Activated T-cell treated with anti-CD3 and anti-CD28 coated beads, Interleukin-2, amount 50 U/mL, for 1 hour (primary cell): ENCODE measurements around the gene RAVER1.
A peak's percentile ranks its signal among the peaks of the same experiment; 100 is the strongest.
"Not testable (repeated sequence)": the region's sequence is repeated elsewhere in the genome, so short reads cannot be mapped to it uniquely, and the experiment has no call there.

Experiments
- DNase-seq: peaks from one replicate; pipeline ENCODE4 v3.0.0-alpha.2; 2020

Gene RAVER1

DNA sequence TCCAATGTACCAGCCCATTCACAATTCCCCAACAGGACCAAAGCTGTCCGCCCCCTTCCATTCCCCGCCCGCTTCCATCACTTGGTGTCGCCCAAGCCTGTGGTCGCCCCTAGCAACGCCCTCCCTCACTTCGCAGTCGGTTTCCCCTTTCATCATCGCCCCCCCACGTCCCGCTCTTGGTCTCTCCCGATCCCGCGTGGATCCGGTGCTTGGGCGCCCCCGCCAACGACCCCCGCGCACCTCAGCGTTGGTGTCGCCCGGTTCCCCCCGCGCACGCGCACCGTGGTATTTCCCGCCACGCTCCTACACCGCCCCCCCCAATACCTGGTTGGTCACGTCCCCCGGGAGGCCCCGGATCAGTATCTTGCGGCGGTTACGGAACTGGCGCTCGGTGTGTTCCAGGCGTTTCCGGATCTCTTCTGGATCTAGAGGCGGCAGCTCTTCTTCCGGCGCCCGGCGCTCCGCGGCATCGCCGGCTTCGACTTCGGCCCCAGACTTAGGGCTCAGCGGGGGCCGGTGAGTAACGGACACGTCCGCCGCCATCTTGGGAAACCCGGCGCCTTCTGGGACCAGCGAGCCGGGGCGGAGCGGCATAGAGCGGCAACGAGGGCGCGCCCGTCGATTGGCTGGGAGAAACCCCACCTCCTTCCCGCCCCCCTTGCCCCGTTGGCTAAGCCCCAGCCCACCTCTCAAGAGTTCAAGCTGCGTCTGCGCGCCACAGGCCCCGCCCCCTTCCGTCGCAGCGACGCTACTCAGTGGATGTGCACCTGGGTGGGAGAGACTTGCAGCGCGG is at the start of gene RAVER1:
TSS of gene RAVER1 (minus strand) at position 565 of the 793 bp plus-strand sequence. CDS start at position 543, 22 bp downstream.
- peak; percentile 97 for DNase-seq

DNA sequence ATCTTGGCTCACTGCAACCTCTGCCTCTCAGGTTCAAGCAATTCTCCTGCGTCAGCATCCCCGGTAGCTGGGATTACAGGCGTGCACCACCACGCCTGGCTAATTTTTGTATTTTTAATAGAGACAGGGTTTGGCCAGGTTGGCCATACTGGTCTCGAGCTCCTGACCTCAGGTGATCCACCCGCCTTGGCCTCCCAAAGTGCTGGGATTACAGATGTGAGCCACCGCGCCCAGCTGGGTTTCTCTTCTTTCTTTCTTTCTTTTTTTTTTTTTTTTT is 49.8 kb upstream of the RAVER1 start:
- not testable (repeated sequence) for DNase-seq

DNA sequence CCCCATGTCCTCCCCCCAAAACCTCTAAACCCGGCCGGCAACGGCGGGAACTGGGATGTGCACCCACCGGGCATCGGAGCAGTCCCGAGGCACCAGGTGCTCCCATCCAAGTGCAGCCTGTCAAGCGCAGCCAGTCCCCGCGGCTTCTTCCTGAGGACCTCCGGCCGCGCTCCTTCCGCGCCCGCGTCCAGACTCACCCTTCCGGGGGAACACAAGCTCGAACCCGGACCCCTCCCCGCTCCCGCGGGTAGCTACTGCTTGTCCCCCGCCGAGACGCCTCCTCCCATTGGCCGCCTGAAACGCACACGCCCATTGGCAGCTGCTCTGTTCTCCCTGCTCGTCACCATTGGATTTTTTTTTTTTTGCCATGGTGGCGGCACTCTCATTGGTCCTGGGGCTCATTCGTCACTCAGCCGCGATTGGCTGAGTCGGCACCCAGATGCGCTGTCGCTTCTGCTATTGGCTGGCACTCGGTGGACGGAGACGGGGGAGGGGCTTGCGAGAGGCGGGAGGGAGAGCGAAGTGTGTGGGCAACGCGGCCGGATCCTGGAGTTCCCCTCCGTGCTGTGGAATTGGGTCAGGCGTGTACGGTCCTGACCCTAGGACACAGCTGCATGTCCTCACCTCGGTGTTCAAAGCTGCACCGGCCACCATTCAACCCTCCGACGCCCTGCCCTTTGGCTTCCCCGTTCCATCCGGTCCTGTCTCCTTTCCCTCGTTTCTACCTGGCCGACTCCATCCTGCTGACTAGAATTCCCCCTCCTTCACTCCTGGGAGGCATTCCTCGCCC is 47.2 kb upstream of the RAVER1 start, which contains the start of gene TYK2:
TSS of gene TYK2 (minus strand) at position 260 of the 790 bp plus-strand sequence. CDS start 2,166 bp downstream, outside the sequence.
- peak; percentile 96 for DNase-seq

GRCh38 chr19:10379880-10380312 is 46.6 kb upstream of the RAVER1 start:
- DNase-seq = no peak

GRCh38 chr19:10378124-10378523 is 44.8 kb upstream of the RAVER1 start:
- DNase-seq = no peak

GRCh38 chr19:10377140-10377640 is 43.9 kb upstream of the RAVER1 start:
- not testable (repeated sequence) for DNase-seq

- no peak for DNase-seq
Measured at GRCh38 chr19:10374931-10375330, 41.6 kb upstream of the RAVER1 start.

DNA sequence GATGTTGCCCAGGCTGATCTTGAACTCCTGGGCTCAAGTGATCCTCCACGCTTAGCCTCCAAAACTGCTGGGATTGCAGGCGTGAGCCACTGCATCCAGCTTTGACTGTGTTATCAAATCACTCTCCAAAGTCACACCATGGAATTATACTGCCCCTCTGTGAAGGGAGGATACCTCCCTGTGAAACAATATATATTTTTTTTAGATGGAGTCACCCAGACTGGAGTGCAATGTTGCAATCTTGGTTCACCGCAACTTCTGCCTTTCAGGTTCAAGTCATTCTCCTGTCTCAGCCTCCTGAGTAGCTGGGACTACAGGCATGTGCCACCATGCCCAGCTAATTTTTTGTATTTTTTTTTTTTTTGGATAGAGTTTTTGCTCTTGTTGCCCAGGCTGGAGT is 39.4 kb upstream of the RAVER1 start:
- no peak for DNase-seq

DNA sequence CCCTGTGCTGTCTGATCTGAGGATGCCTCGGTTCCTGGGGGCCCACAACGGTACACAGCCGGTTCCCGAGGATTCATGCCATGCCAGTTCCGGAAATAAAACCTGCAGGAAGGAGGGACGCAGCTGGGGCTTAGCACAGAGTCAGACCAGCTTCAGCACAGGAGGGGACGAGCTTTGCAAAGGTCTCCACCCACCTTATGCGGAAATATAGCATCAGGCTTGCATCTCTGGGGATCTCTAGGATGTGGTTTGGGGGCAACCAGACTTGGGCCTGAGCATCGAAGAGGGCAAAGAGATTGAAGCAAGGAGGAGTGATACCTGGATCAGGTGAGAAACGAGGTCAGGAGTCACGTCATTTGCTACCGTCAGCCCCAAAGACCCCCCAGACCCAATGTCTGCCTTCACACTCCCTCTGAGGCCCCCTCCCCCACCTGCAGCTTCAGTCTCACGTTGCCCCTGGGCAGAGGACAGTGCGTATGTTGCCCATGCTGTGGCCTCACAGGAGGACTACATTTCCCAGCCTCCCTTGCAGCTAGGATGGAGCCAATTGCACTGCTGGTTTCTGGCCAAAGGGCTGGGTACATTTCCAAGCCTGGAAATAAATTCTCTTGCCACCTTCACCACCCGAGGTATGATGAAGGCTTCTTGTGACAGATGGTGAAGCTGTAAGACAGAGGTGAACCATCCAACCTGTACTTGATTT is 34.9 kb upstream of the RAVER1 start:
- DNase-seq = no peak

- DNase-seq = not testable (repeated sequence)
Measured at GRCh38 chr19:10366950-10367512, 33.7 kb upstream of the RAVER1 start.

- no peak for DNase-seq
Measured at GRCh38 chr19:10365518-10365917, 32.2 kb upstream of the RAVER1 start.

DNA sequence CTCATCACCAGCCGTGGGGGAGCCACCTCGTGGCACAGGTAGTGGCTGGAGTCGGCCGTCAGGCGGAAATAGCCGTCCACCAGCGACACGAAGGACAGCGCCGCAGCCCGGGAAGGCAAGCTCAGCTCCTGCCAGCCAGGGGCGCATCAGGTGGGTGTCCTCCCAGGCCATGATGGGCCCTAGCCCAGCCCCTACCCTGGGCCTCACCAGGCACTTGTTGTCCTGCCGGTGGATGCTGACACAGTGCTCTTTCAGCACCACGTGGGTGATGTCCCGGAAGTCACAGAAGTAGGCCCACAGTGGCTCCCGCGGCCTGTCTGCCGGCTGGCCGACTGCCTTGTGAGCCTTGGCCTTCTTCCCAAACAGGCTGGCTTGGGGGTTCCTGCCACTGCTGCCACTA is 31.3 kb upstream of the RAVER1 start:
- DNase-seq = no peak

DNA sequence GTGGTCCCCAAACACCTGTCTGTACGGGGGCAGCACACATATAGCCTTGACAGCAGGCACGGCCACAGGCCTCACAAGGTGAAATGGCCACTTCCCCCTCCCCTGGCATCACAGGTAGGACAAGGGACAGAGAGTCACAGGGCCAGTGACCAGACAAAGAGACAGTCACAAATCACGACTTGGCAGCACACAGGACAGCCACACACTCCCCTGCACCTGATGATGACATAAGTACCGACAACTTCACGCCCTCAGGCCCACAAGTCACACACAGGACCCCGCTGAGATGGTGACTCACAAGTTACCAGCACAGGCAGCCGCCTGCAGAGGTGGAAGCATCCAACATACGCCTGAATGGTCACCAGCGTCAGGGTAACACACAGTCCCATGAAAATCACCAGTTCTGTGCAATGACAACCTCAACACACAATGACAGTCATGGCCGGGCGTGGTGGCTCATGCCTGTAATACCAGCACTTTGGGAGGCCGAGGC is 30.5 kb upstream of the RAVER1 start:
- no peak for DNase-seq

DNA sequence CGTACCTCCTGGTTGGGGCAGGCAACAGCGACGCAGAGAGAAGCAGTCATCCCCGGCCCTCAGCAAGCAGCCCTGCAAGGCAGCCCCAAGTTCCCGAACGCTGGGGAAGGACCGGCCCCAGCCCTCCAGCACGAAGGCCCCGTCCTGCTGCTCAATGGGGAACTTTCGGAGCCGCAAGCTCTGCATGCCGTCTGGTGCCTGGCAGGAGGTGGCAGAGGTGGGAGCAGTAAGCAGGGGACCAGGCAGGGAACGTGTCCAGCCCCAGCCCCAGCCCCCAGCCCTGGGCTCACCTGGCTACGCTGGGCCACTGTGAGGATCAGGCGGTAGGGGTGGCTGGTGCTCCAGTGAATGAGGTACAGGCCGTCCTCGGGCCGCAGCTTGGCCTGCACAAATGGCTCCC is 28.9 kb upstream of the RAVER1 start:
- DNase-seq = no peak

DNA sequence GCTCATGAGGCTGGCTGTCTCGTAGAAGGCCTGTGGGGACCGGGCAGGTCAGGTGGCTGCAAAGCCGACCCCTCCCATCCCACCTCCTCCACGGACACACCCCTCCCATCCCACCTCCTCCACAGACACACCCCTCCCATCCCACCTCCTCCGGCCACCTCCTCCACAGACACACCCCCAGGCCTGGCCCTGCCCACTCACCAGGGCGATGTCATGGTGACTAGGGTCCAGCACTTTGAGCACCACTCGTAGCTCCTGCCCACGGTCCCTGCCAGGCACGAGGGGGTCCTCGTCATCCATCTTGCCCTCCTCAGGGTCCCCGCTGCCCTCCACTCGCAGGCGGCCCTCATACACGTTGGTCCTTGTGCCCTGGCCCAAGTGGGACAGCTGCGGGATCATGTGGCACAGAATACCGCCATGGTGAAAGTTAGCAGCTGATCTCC is 28.3 kb upstream of the RAVER1 start:
- DNase-seq = no peak

DNA sequence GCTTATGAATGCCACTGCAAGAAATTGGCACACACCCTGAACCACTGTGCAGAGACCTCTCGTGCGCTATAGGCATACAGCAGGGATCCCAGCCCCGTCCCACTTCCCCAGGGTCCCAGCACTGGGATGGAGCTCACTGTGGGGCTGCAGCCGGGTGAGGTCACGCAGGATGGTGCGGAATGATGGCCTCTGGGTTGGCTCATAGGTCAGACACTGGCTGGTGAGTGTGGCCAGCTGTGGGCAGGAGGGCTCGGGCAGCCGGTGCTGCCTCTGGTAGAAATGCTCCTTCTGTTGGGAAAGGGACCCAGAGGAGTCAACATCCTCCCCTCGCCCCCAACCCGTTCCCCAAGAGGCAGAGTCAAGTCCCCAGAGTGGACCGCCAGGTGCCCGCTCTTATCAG is 23.1 kb upstream of the RAVER1 start:
- no peak for DNase-seq

DNA sequence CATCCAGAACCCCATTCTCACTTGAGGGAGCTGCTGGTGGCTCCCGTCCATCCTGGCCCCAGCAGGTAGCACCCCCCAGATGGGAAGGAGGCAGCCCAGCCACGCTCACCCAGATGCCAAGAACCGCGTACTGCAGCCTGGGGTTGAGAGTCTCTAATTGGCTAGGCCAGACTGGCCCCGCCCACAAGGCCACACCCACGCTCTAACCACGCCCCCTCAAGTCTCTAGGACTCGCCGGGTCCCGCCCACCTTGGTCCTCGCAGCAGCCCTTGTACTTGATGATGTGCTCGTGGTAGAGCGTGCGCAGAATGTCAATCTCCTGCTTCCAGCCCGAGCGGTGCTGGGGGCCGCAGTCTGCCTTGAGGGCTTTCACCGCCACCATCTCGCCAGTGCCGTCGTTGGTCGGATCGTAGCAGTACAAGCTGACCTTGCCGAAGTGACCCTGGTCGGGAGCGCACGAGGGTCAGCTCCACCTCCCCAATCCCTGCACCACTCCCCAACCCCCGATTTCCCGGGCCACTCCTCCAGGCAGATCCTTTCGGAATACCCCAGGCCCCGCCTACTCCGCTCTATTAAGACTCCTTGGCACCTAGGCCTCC is 20.6 kb upstream of the RAVER1 start:
- DNase-seq = peak; percentile 50

GRCh38 chr19:10352764-10353671 is 19.7 kb upstream of the RAVER1 start:
- DNase-seq = no peak

- no peak for DNase-seq
Measured at GRCh38 chr19:10346509-10346908, 13.2 kb upstream of the RAVER1 start.

DNA sequence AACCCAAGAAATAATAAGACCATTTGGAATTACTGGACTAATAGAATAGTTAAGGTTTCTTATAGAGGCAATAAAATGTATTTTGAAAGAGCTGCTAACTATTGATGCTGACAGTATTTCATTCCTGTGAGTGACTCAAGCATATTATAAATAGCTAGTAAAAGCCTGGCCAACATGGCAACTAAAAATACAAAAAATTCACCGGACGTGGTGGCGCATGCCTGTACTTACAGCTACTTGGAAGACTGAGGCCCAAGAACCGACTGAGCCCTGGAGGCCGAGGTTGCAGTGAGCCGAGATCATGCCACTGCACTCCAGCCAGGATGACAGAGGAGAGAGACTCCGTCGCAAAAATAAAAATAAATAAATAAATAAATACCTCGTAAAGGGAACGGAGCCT is 11.5 kb upstream of the RAVER1 start:
- no peak for DNase-seq

DNA sequence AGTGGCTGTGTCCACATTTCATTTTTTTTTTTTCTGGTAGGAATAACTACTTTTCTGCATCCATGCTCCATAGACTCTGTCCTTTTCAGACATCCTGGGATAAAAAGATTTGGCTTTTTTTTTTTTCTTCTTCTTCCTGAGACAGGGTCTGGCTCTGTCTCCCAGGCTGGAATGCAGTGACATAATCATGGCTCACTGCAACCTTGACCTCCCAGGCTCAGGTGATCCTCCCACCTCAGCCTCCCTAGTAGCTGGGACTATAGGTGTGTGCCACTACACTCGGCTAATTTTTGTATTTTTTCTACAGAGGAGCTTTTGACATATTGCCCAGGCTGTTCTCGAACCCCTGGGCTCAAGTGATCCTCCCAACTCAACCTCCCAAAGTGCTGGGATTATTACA is 10.2 kb upstream of the RAVER1 start:
- DNase-seq = no peak
